ENCODE measurements around the gene AK9. TPM values are rescaled to one million over a fixed set of nuclear protein-coding genes. Genes with fewer than 3 reads are reported as not detected.

Gene AK9
- total and polyA plus RNA-seq, 2 of the 4 experiments (the other 2 are of a cell fraction) = 1.7 to 1.8 TPM

DNA sequence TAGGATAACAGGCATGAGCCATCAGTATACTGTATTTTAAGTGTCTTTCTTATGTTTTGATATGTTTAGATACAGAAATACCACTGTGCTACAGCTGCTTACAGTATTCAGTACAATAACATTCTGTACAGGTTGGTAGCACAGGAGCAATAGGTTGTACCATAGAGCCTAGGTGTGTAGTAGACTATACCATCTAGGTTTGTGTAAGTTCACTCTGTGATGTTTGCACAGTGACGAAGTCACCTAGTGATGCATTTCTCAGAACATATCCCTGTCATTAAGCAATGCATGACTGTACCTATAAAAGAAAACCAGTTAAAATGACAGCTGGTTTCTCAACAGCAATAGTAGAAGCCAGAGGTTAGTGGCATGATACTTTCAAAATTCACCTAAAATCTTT lies 204.9 kb downstream of the AK9 start:
- no peak overlapping the region for H3K4me3 ChIP-seq (ENCODE audit: insufficient read depth, low read depth, low read length)
- H2AK9ac ChIP-seq (replicated peaks; ENCODE audit: low read depth, low read length, poor library complexity) = no peak overlapping the region
- H3K9me3 ChIP-seq (ENCODE audit: control insufficient read depth, insufficient read depth, low read length) = no peaks in the 10 kb centered on the region
- no peak overlapping the region for H3K23ac ChIP-seq (ENCODE audit: low read depth, low read length)
- in situ Hi-C loops (cut with MboI; ENCODE audit: low sequenced_read_pairs) (no loop called here), dilution Hi-C loops (cut with HindIII; ENCODE audit: low sequenced_read_pairs, unreplicated experiment) (no loop called here), intact Hi-C loops (cut with micrococcal nuclease) (no loop called here)
- no TSS peak for BruUV-seq (replicated peaks)
- H2BK120ac ChIP-seq (ENCODE audit: low read depth, low read length) = no peak overlapping the region
- H2AFZ ChIP-seq (replicated peaks; ENCODE audit: low read length, poor library complexity) = no peak overlapping the region
- no peak overlapping the region for H3K18ac ChIP-seq (ENCODE audit: low read depth, low read length)
- no peak overlapping the region for H3K27ac ChIP-seq (ENCODE audit: insufficient read depth, low read length)
- no peaks in the 10 kb centered on the region for H3K9me1 ChIP-seq (ENCODE audit: insufficient read depth, low read length)
- H3K36me3 ChIP-seq (ENCODE audit: control insufficient read depth, insufficient read depth, low read length) = peaks cover 3% of the 10 kb centered on the region
- H3K14ac ChIP-seq (replicated peaks; ENCODE audit: low read depth, low read length) = no peak overlapping the region
- CTCF ChIA-PET = no interaction called here
- H2BK5ac ChIP-seq (ENCODE audit: low read depth, low read length, poor library complexity, severe bottlenecking) = no peak overlapping the region
- no peak overlapping the region for H4K8ac ChIP-seq (ENCODE audit: low read depth in 2 of 2, low read length in 2 of 2)
- peaks cover 12 to 17% of the 10 kb centered on the region in 2 experiments for H3K79me1 ChIP-seq (ENCODE audit: low read depth in 1 of 2, low read length in 2 of 2)
- H2BK15ac ChIP-seq (ENCODE audit: low read depth, low read length) = no peak overlapping the region
- no peak overlapping the region for H4K5ac ChIP-seq (ENCODE audit: low read depth, low read length)
- H2AK5ac ChIP-seq (ENCODE audit: low read depth, low read length) = no peak overlapping the region
- H3K4me1 ChIP-seq (ENCODE audit: control insufficient read depth, insufficient read depth, low read length) = no peaks in the 10 kb centered on the region
- no CpG with 5 or more reads among the region's 1 CpG for WGBS, 2 experiments (ENCODE audit: extremely low coverage in 2 of 2, insufficient read length in 1 of 2)
- no peak overlapping the region for H4K91ac ChIP-seq (ENCODE audit: insufficient read depth, low read depth, low read length)
- H3K4ac ChIP-seq (ENCODE audit: low read depth, low read length) = no peak overlapping the region
- H3K27me3 ChIP-seq (ENCODE audit: control insufficient read depth, insufficient read depth, low read length) = no peaks in the 10 kb centered on the region; the same call in 1 of the 2 replicates
- no peak for DNase-seq
- no peak overlapping the region for H2BK20ac ChIP-seq (ENCODE audit: low read depth, low read length)
- no peak overlapping the region for H3K4me2 ChIP-seq (ENCODE audit: low read depth, low read length)
- no peaks in the 10 kb centered on the region for H4K20me1 ChIP-seq (ENCODE audit: insufficient read depth, low read length)
- no peak overlapping the region for H3K56ac ChIP-seq (ENCODE audit: extremely low read depth, insufficient read depth, low read length)
- no peak for ATAC-seq (ENCODE audit: low read depth)
- no peak overlapping the region for H3K9ac ChIP-seq (ENCODE audit: low read depth, low read length)
- POLR2A ChIA-PET (ENCODE audit: unreplicated experiment) = no interaction called here
- TF ChIP-seq, protein P1, sequence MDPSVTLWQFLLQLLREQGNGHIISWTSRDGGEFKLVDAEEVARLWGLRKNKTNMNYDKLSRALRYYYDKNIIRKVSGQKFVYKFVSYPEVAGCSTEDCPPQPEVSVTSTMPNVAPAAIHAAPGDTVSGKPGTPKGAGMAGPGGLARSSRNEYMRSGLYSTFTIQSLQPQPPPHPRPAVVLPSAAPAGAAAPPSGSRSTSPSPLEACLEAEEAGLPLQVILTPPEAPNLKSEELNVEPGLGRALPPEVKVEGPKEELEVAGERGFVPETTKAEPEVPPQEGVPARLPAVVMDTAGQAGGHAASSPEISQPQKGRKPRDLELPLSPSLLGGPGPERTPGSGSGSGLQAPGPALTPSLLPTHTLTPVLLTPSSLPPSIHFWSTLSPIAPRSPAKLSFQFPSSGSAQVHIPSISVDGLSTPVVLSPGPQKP (IDR thresholded peaks at IDR 0.05; ENCODE audit: borderline replicate concordance, low read depth, low read length) = no peak
- TF ChIP-seq, protein P2, sequence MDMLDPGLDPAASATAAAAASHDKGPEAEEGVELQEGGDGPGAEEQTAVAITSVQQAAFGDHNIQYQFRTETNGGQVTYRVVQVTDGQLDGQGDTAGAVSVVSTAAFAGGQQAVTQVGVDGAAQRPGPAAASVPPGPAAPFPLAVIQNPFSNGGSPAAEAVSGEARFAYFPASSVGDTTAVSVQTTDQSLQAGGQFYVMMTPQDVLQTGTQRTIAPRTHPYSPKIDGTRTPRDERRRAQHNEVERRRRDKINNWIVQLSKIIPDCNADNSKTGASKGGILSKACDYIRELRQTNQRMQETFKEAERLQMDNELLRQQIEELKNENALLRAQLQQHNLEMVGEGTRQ (IDR thresholded peaks at IDR 0.05; ENCODE audit: low read depth, low read length) = no peak
- TF ChIP-seq CEBPB (IDR thresholded peaks at IDR 0.05; ENCODE audit: low read depth, low read length) = no peak
